ENCODE data around the gene TUBB8. TPM values are rescaled to one million over a fixed set of nuclear protein-coding genes. Genes with fewer than 3 reads are reported as not detected.

TUBB8 gene
- total RNA-seq, 2 donors from 2014 or later: not detected

DNA sequence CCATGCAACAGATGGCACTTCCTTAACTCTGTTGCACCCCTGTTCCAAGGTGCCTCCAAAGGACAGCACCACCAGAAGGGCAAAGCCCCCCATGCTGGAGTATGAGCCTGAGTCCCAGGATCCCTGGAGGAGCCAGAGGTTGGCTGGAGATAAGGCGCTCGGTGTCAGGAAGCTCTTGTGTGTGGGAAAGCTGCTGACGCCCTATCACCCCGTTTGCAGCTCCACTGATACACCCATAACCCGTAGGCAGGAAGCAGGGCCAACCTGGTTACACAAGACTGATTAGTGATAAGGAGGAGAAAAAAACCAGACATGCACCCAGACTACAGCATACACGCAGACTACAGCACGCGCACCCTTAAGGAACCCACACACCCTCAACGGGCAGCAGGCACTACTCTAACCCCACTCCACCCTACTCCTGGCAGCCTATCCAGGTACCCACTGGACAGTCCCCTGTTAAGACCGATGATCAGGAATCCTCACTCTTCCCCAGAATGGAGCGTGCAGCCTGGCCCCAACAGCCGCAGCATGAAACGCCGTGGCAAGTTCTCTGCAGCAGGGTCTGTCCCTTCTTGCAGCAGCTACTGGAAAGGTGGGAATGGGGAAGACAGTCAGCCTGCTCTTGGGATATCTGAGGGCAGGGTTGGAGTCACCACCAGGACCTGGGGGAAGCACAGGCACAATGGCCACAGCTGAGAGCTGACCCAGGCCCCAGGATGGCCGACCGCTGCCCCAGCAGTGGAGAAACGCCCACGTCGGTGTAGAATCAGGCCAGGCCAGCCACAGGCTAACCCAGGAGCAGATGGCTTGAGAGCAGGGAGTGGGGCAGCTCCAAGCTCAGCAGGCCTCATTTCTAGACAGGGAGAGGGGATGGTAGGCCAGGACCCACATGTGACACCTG, 38.3 kb upstream of the TUBB8 start:
- Histone ChIP-seq H3K4me1 (replicated peaks) (no peaks in the 10 kb centered on the region), H3K4me3 (no peak overlapping the region), H3K36me3 (no peaks in the 10 kb centered on the region), H3K9me3 (no peaks in the 10 kb centered on the region), H3K27me3 (replicated peaks; ENCODE audit: insufficient read depth) (no peaks in the 10 kb centered on the region), H3K27ac (no peak overlapping the region)
- intact Hi-C loops (cut with DNase I): no loop called here
- WGBS: 79% methylated on average over 18 of the region's 19 CpGs
- TF ChIP-seq POLR2A (IDR thresholded peaks at IDR 0.05) (no peak), POLR2AphosphoS5 (IDR thresholded peaks at IDR 0.05) (no peak)
- TF ChIP-seq, protein P1, sequence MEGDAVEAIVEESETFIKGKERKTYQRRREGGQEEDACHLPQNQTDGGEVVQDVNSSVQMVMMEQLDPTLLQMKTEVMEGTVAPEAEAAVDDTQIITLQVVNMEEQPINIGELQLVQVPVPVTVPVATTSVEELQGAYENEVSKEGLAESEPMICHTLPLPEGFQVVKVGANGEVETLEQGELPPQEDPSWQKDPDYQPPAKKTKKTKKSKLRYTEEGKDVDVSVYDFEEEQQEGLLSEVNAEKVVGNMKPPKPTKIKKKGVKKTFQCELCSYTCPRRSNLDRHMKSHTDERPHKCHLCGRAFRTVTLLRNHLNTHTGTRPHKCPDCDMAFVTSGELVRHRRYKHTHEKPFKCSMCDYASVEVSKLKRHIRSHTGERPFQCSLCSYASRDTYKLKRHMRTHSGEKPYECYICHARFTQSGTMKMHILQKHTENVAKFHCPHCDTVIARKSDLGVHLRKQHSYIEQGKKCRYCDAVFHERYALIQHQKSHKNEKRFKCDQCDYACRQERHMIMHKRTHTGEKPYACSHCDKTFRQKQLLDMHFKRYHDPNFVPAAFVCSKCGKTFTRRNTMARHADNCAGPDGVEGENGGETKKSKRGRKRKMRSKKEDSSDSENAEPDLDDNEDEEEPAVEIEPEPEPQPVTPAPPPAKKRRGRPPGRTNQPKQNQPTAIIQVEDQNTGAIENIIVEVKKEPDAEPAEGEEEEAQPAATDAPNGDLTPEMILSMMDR (IDR thresholded peaks at IDR 0.05): no peak
- DNase-seq (ENCODE audit: low spot score): no peak

DNA sequence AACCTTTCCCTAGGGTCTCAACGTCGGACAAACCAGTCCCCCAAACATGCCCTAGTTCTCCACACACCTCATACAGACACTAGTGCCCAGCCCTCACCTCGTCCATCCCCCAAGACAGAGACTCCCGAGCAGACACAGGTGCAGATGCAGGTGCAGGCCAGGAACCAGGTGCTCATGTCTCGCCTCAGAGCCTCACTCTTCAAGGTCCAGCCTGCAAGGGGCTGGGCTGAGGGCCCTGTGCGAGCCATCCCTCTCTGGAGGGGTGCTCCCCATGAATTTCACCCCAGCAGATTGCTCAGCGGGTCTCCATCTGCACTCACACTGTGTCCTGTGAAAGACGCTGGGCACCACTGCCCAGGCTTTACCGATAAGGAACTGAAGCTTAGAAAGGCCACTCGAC, 36.9 kb upstream of the TUBB8 start:
- Histone ChIP-seq H3K27ac (no peak overlapping the region), H3K4me3 (no peak overlapping the region), H3K36me3 (no peaks in the 10 kb centered on the region), H3K9me3 (no peaks in the 10 kb centered on the region), H3K27me3 (replicated peaks; ENCODE audit: insufficient read depth) (no peaks in the 10 kb centered on the region), H3K4me1 (replicated peaks) (no peaks in the 10 kb centered on the region)
- no peak for DNase-seq (ENCODE audit: low spot score)
- no peak for TF ChIP-seq POLR2AphosphoS5 (IDR thresholded peaks at IDR 0.05)
- TF ChIP-seq POLR2A (IDR thresholded peaks at IDR 0.05): no peak
- TF ChIP-seq, protein P1 (IDR thresholded peaks at IDR 0.05): no peak
- WGBS: 94% methylated on average over 10 of the region's 10 CpGs
- intact Hi-C loops (cut with DNase I): no loop called here

DNA sequence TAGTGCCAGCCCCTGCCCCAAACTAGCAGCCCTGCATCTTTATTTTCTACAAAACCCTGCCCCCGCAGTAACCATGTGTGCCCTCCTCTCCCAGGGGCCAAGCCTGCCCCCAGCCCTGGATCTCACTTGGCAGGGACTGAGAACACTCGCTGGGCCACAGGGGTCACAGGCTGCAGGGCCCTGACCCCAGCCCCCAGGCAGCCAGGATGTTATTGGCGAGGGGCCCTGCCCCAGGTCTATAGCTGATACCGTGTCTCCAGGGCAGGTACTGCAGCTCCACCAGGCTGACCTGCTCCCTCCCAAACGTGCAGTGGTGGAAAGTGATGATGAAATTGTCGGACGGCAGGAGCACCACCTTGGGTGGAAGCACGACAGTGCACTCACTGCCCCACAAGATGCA, 35.9 kb upstream of the TUBB8 start:
- Histone ChIP-seq H3K9me3 (no peaks in the 10 kb centered on the region), H3K27me3 (replicated peaks; ENCODE audit: insufficient read depth) (no peaks in the 10 kb centered on the region), H3K36me3 (no peaks in the 10 kb centered on the region), H3K4me3 (no peak overlapping the region), H3K27ac (no peak overlapping the region), H3K4me1 (replicated peaks) (no peaks in the 10 kb centered on the region)
- intact Hi-C loops (cut with DNase I): no loop called here
- no peak for TF ChIP-seq POLR2A (IDR thresholded peaks at IDR 0.05)
- TF ChIP-seq, protein P1 (IDR thresholded peaks at IDR 0.05): no peak
- no peak for TF ChIP-seq POLR2AphosphoS5 (IDR thresholded peaks at IDR 0.05)
- DNase-seq (ENCODE audit: low spot score): no peak
- WGBS: 86% methylated on average over 8 of the region's 8 CpGs

GRCh38 chr10:83930-84530, 34.9 kb upstream of the TUBB8 start:
- Histone ChIP-seq H3K36me3 (no peaks in the 10 kb centered on the region), H3K4me3 (no peak overlapping the region), H3K27ac (no peak overlapping the region), H3K27me3 (replicated peaks; ENCODE audit: insufficient read depth) (no peaks in the 10 kb centered on the region), H3K4me1 (replicated peaks) (no peaks in the 10 kb centered on the region), H3K9me3 (no peaks in the 10 kb centered on the region)
- 91% methylated on average over 9 of the region's 9 CpGs for WGBS
- DNase-seq (ENCODE audit: low spot score): no peak
- TF ChIP-seq POLR2AphosphoS5 (IDR thresholded peaks at IDR 0.05) (no peak), POLR2A (IDR thresholded peaks at IDR 0.05) (no peak)
- TF ChIP-seq, protein P1 (IDR thresholded peaks at IDR 0.05): no peak
- intact Hi-C loops (cut with DNase I): no loop called here
